Adrenal gland (tissue), 12 donors: ENCODE results near the gene TSPAN9. TPM values are rescaled to one million over a fixed set of nuclear protein-coding genes. Genes with fewer than 3 reads are reported as not detected.

Experiments
- DNase-seq, 7 donors: peaks; one replicate each; pipeline ENCODE4 v3.0.0-alpha.2; 2019 to 2020
- H3K27ac ChIP-seq, 5 donors: fragments of 200-600 bp; sonication (generic) in 4 of 5; 1 replicate in 3 of 5; 2 replicates in 2 of 5; pipeline versions ENCODE4 v1.5.1 to v1.8.0; 2016 to 2020; ENCODE audit warnings: mild to moderate bottlenecking in 1 of 5
- H3K27me3 ChIP-seq: fragments of 200-600 bp; 2 replicates; pipeline ENCODE4 v1.8.0; 2021
- H3K36me3 ChIP-seq, 2 donors: fragments of 200-600 bp; replicated peaks in 1 of 2; 1 replicate in 1 of 2; 2 replicates in 1 of 2; pipeline versions ENCODE4 v1.5.1 to v1.8.0; 2018 to 2022
- H3K4me1 ChIP-seq, 2 donors: fragments of 200-600 bp; replicated peaks in 1 of 2; 1 replicate in 1 of 2; 2 replicates in 1 of 2; pipeline versions ENCODE4 v1.5.1 to v1.8.0; 2018 to 2021
- H3K4me3 ChIP-seq, 4 donors: fragments of 200-600 bp; sonication (generic) in 3 of 4; one replicate each; pipeline ENCODE4 v1.5.1; 2016 to 2018
- H3K9me3 ChIP-seq, 3 donors: fragments of 200-600 bp; sonication (generic) in 1 of 3; replicated peaks in 1 of 3; 1 replicate in 2 of 3; 2 replicates in 1 of 3; pipeline versions ENCODE4 v1.5.1 to v1.8.0; 2016 to 2021
- CTCF ChIP-seq, 6 experiments: fragments of 450-650 bp in 4 of 6; fragments of 200-600 bp in 2 of 6; sonication (generic) in 1 of 6; IDR thresholded peaks; 1 replicate in 5 of 6; 2 replicates in 1 of 6; pipeline versions ENCODE4 v1.5.1 to v1.8.0; 2016 to 2021; ENCODE audit warnings: antibody characterized with exemption in 6 of 6, mild to moderate bottlenecking in 2 of 6, moderate library complexity in 1 of 6
- POLR2A ChIP-seq, 2 donors: fragments of 450-650 bp; IDR thresholded peaks; one replicate each; pipeline ENCODE4 v1.6.1; 2017; ENCODE audit warnings: antibody characterized with exemption in 2 of 2, mild to moderate bottlenecking in 2 of 2, moderate library complexity in 1 of 2
- WGBS, 4 donors: extraction: QIAGEN DNeasy Blood & Tissue Kit in 2 of 4; methylation state at CpG; one replicate each; pipeline versions ENCODE4 v1.1.5 to v1.1.7; 2013 to 2017; 5-methylcytosine and 5-hydroxymethylcytosine counted together
- intact Hi-C, 2 donors: fragments of 100-400 bp; cut with DNase I; formaldehyde crosslinking; loops; one replicate each; pipeline versions ENCODE4 v1.14.1 to v1.15.0; 2022 to 2023
- polyA plus RNA-seq, 3 donors: library from polyadenylated mRNA; stranded (reverse); fragments of 200-250 nt in 2 of 3; fragments of 350-450 nt in 1 of 3; fragmentation: Illumina TruSeq in 1 of 3; extraction: RNeasy Lipid Tissue Mini Kit (QIAGEN cat#74804) in 1 of 3; gene quantifications; one replicate each; pipeline ENCODE4 v1.2.3, GENCODE V29; 2013 to 2014
- total RNA-seq, 9 donors: library from RNA; depleted of rRNA in 4 of 9; stranded (reverse); fragments of >200 nt in 4 of 9; fragments of 120-200 nt in 1 of 9; fragmentation: NEBNext Ultra II Directional in 1 of 9; extraction: Animal tissue kit (Norgen Biotek cat#: 25700) in 1 of 9; gene quantifications; one replicate each; pipeline versions ENCODE4 v1.1.0 to v1.2.4, GENCODE V29; 2013 to 2023
- donor health status: healthy with polysubstance abuse.
- donor health status: Bipolar disorder and iron deficiency.
- donor health status: DM: yes; HTN: yes; CAD: no.
- donor health status: DM: no; HTN: no; CAD: no.
- donor health status: DM: no; HTN: no; CAD: no.
- donor health status: DM: yes; HTN: yes; CAD: no.

Gene TSPAN9
- total and polyA plus RNA-seq, 12 donors: 12.4 to 31.4 (median 22.4) TPM

DNA sequence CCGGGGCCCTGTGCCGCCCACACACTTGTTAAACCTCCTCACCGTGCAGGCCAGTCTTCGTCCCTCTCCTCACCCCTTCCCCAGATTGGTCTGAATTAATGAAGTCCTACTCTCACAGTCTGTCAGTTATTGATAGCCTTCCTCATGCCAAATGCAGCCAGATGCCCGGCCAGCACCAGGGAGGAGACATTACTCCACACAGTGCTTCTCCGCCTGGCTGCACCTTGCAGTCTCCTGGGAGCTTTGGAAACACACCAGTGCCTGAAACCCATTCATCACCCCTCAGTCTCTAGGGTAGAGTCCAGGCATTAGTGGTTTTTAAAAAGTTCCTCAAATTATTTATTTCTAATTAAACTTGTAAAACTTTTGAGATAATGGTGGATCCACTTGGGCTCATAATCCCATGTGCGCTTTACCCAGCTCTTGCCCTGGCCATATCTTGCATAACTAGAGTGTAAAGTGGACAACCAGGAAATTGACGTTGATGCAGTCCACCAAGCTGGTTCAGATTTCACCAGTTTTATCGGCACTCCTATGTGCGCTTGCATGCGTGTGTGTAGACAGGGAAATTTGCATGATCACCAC, 38.2 kb upstream of the TSPAN9 start:
- 78 to 91% (median 90%) methylated on average over 11 of the region's 11 CpGs for WGBS, 4 donors
- Histone ChIP-seq H3K36me3 (no peaks in the 10 kb centered on the region), H3K27ac (no peak overlapping the region), H3K4me1 (no peaks in the 10 kb centered on the region), H3K9me3 (no peaks in the 10 kb centered on the region), H3K27me3 (no peaks in the 10 kb centered on the region), H3K4me3 (no peak overlapping the region)
- TF ChIP-seq CTCF (IDR thresholded peaks at IDR 0.05) (no peak), POLR2A (IDR thresholded peaks at IDR 0.05) (no peak)
- intact Hi-C loops: loop anchor here in 1 of 2 donors (10.0 kb wide), 1 partner anchor 154 kb away; no protein-coding TSS in a partner anchor
- no peak for DNase-seq

DNA sequence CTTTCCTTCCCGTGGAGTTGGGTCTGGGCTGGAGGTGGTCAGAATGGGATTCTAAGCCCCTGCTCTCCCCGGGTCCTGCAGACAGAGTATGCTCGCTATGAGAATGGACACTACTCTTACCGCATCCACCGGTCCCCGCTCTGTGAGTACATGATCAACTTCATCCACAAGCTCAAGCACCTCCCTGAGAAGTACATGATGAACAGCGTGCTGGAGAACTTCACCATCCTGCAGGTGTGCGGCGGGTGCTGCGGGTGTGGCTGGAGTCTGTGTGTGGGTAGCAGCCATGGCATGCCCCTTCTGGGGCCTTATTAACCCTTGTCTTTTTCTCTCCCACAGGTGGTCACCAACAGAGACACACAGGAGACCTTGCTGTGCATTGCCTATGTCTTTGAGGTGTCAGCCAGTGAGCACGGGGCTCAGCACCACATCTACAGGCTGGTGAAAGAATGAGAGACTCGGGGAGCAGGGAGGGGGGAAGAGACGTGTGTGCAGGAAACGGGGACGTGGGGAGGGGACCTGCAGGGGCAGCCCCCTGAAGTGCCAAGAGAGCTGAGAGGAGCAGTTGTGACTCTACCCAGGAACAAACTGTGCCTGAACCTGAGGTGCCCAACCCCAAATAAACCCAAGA, 37.0 kb upstream of the TSPAN9 start:
- 88 to 92% (median 90%) methylated on average over 15 of the region's 15 CpGs for WGBS, 4 donors
- H3K27ac ChIP-seq: no peak overlapping the region
- no peaks in the 10 kb centered on the region for H3K4me1 ChIP-seq
- H3K4me3 ChIP-seq: no peak overlapping the region
- no peaks in the 10 kb centered on the region for H3K9me3 ChIP-seq
- no peaks in the 10 kb centered on the region for H3K27me3 ChIP-seq
- no peak for TF ChIP-seq POLR2A (IDR thresholded peaks at IDR 0.05)
- TF ChIP-seq CTCF (IDR thresholded peaks at IDR 0.05): no peak
- DNase-seq: no peak
- intact Hi-C loops: loop anchor here in 1 of 2 donors (10.0 kb wide), 1 partner anchor 185 kb away; the partner anchor contains the start of gene TEX52
- H3K36me3 ChIP-seq: no peaks in the 10 kb centered on the region

GRCh38 chr12:3040663-3041544, 36.3 kb upstream of the TSPAN9 start:
- no peak for TF ChIP-seq POLR2A (IDR thresholded peaks at IDR 0.05)
- TF ChIP-seq CTCF (IDR thresholded peaks at IDR 0.05): no peak
- no peak overlapping the region for H3K27ac ChIP-seq
- H3K4me1 ChIP-seq: no peaks in the 10 kb centered on the region
- no peaks in the 10 kb centered on the region for H3K36me3 ChIP-seq
- no peaks in the 10 kb centered on the region for H3K9me3 ChIP-seq
- DNase-seq: no peak
- WGBS, 4 donors: 82 to 86% (median 83%) methylated on average over 18 to 29 of the region's 29 CpGs
- H3K4me3 ChIP-seq: no peak overlapping the region
- H3K27me3 ChIP-seq: no peaks in the 10 kb centered on the region
- intact Hi-C loops: loop anchor here in 1 of 2 donors (10.0 kb wide), 1 partner anchor 186 kb away; the partner anchor contains the start of gene TEX52
